ENCODE measurements around the gene SP6.

The SP6 gene

DNA sequence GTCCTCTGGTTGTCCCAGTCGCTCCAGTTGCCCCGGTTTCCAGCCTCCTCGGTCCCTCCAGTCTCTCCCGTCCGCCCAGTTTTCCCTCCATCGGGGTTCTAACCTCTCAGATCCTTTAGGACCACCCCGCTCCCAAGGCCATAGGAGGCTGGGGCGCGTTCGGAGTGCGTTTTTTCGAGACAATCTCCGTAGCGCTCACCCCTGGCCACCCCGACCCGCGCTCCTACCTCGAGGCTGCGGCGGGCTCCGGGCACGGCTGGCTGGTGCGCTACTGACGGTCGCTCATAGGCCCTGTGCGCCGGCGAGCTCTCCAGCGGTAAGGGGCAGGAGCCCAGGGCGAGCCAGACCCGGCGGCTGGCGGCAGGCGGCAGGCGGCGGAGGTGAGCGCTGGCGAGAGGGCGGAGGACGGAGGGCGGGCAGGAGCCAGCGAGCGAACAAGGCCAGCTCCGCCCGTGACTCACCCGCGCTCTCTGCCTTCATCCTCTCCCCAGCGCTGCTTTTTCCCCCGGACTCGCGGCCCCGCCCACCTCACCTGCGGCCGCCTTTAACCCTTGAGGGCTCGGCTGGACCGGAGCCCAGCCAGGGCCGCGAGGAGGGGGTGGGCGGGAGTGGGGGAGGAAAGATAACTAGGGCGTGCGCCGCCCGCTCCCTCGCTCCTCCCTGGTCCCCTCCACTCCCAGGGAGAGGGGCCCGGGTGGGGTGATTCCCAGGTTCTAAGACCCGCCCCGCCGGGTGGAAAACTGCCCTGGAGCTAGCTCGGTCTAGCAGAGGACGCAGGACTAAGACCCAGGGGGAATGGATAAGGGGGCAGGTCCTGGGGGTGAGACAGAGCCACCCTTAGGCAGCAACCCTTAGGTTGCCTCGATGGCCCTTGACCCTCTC lies at the start of gene SP6:
TSS of gene SP6 (minus strand) at position 472 of the 882 bp plus-strand sequence. CDS start 2,734 bp downstream, outside the sequence.
- in situ Hi-C loops (cut with HindIII; ENCODE audit: low pct_unique_long_range_greater_than_20kb, low sequenced_read_pairs) = no loop called here
- DNase-seq (ENCODE audit: low read depth in 1 of 2, low spot score in 1 of 2) = peak; percentile 92 to 97

GRCh38 chr17:47899643-47900042 lies 48.7 kb upstream of the SP6 start:
- TF ChIP-seq JUND (IDR thresholded peaks at IDR 0.05; ENCODE audit: low read depth) = no peak
- DNase-seq (ENCODE audit: low read depth in 1 of 2, low spot score in 1 of 2) = no peak
- in situ Hi-C loops (cut with HindIII; ENCODE audit: low pct_unique_long_range_greater_than_20kb, low sequenced_read_pairs) = no loop called here

More for the DNA sequence above, at the start of gene SP6:
- no peak; the same call in 1 of the 2 replicates for TF ChIP-seq JUND (IDR thresholded peaks at IDR 0.05; ENCODE audit: low read depth)

DNA sequence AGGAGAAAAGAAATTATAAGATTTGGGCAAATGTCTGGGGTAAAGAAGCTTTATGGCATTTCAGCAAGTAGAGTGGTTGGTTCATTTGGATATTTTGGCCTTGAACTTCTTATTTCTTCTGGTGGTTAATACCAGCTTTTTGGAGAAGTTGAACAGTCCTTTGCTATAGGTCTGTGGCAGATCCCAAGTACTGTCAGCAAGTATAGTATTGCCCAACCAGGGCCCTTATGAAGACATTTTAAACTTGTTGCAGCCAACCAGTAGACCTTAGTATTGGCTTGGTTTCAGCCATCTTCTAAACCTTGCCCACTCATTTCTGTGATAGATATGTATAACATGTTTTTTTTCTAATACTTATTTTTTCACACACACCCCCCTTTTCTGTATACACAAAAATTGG lies 47.3 kb upstream of the SP6 start:
- TF ChIP-seq JUND (IDR thresholded peaks at IDR 0.05; ENCODE audit: low read depth) = no peak
- in situ Hi-C loops (cut with HindIII; ENCODE audit: low pct_unique_long_range_greater_than_20kb, low sequenced_read_pairs) = no loop called here
- no peak for DNase-seq (ENCODE audit: low read depth in 1 of 2, low spot score in 1 of 2)

GRCh38 chr17:47897561-47897960 lies 46.6 kb upstream of the SP6 start:
- no peak for DNase-seq (ENCODE audit: low read depth in 1 of 2, low spot score in 1 of 2)
- in situ Hi-C loops (cut with HindIII; ENCODE audit: low pct_unique_long_range_greater_than_20kb, low sequenced_read_pairs) = no loop called here
- no peak for TF ChIP-seq JUND (IDR thresholded peaks at IDR 0.05; ENCODE audit: low read depth)

GRCh38 chr17:47896672-47897490 lies 45.9 kb upstream of the SP6 start:
- no peak for TF ChIP-seq JUND (IDR thresholded peaks at IDR 0.05; ENCODE audit: low read depth)
- peak in 1 of 2 experiments; percentile 71 for DNase-seq (ENCODE audit: low read depth in 1 of 2, low spot score in 1 of 2)
- in situ Hi-C loops (cut with HindIII; ENCODE audit: low pct_unique_long_range_greater_than_20kb, low sequenced_read_pairs) = no loop called here

GRCh38 chr17:47895856-47896671 lies 45.1 kb upstream of the SP6 start, which contains the start of gene SP2:
TSS of gene SP2 (plus strand) at chr17:47896236. CDS start at chr17:47896287, 51 bp downstream.
- DNase-seq (ENCODE audit: low read depth in 1 of 2, low spot score in 1 of 2) = peak; percentile 98 to 100
- in situ Hi-C loops (cut with HindIII; ENCODE audit: low pct_unique_long_range_greater_than_20kb, low sequenced_read_pairs) = no loop called here
- no peak for TF ChIP-seq JUND (IDR thresholded peaks at IDR 0.05; ENCODE audit: low read depth)

GRCh38 chr17:47895347-47895855 lies 44.4 kb upstream of the SP6 start:
- in situ Hi-C loops (cut with HindIII; ENCODE audit: low pct_unique_long_range_greater_than_20kb, low sequenced_read_pairs) = no loop called here
- peak in 1 of 2 experiments; percentile 49 for DNase-seq (ENCODE audit: low read depth in 1 of 2, low spot score in 1 of 2)
- TF ChIP-seq JUND (IDR thresholded peaks at IDR 0.05; ENCODE audit: low read depth) = no peak

- no peak for DNase-seq (ENCODE audit: low read depth in 1 of 2, low spot score in 1 of 2)
- in situ Hi-C loops (cut with HindIII; ENCODE audit: low pct_unique_long_range_greater_than_20kb, low sequenced_read_pairs) = no loop called here
- TF ChIP-seq JUND (IDR thresholded peaks at IDR 0.05; ENCODE audit: low read depth) = no peak
Observed at GRCh38 chr17:47894498-47895346, 43.8 kb upstream of the SP6 start.

GRCh38 chr17:47891545-47892088 lies 40.7 kb upstream of the SP6 start:
- no peak for DNase-seq (ENCODE audit: low read depth in 1 of 2, low spot score in 1 of 2)
- no peak for TF ChIP-seq JUND (IDR thresholded peaks at IDR 0.05; ENCODE audit: low read depth)

DNA sequence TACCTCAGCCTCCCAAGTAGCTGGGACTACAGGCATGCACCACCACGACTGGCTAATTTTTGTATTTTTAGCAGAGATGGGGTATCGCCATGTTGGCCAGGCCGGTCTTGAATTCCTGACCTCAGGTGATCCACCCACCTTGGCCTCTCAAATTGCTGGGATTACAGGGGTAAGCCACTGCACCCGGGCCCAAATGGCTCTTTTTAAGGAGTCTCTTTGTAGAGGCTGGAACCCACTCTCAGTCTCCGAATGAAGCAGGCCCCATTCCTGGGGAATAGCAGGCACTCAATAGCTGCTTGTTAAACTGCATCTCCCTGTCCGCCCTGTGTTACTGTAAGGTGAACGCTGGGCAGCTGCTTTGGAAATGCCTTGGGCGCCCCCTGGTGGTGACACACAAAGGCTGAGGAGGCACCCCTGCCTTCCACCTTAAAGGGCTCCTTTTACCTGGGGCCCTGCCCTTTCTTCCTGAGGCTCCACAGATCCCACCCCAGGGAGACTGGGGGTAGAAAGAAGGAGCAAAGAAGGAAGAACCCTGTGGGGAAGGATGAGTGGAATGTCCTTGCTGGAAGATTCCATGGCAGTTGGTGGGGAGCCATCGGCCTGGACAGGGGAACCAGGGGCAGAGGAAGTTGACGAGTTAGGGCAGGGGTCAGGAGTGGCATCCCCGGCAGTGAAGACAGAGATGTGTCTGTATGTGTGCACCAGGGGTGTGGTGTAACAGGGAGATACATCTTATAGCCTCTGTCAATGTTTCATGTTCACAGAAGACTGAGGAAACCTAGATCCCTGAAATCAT lies 39.0 kb upstream of the SP6 start:
- in situ Hi-C loops (cut with HindIII; ENCODE audit: low pct_unique_long_range_greater_than_20kb, low sequenced_read_pairs) = no loop called here
- no peak for TF ChIP-seq JUND (IDR thresholded peaks at IDR 0.05; ENCODE audit: low read depth)
- peak; percentile 59 to 92 for DNase-seq (ENCODE audit: low read depth in 1 of 2, low spot score in 1 of 2)

More at GRCh38 chr17:47891545-47892088, 40.7 kb upstream of the SP6 start:
- in situ Hi-C loops (cut with HindIII; ENCODE audit: low pct_unique_long_range_greater_than_20kb, low sequenced_read_pairs) = no loop called here

Measured in T47D (cell line).